ENCODE measurements around the gene SIRPB2. TPM values are rescaled to one million over a fixed set of nuclear protein-coding genes. Genes with fewer than 3 reads are reported as not detected.

The SIRPB2 gene
- total RNA-seq, 1 experiment from 2014 or later = not detected

DNA sequence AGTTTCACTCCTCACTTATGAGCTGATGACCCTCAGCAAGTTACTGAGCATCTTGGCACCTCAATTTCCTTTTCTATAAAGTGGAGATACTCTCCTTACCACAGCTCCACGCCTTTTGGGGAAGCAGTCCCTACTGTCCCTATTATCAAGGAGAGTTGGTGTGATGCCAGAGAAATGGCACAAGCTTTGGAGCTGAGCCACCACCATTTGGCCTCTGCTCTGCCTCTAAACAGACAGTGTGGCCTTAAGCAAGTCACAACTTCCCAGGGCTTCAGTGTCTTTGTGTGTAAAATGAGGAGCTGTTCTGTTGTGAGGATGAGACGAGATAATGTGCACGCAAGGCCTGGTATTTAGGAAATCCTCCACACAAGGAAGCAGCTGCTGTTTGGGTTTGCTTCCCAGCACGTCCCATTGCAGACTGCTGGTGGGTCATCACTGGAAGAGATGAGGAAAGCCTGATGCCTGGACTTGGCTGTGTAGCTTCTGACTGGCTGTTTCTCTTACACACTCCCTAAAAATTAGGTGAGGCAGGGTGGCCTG is 43.1 kb downstream of the SIRPB2 start:
- Histone ChIP-seq H3K4me2 (ENCODE audit: insufficient read depth, insufficient read length, low read length) (no peak overlapping the region), H2BK5ac (ENCODE audit: insufficient read length, low read length) (no peak overlapping the region)
- TF ChIP-seq, protein P1, sequence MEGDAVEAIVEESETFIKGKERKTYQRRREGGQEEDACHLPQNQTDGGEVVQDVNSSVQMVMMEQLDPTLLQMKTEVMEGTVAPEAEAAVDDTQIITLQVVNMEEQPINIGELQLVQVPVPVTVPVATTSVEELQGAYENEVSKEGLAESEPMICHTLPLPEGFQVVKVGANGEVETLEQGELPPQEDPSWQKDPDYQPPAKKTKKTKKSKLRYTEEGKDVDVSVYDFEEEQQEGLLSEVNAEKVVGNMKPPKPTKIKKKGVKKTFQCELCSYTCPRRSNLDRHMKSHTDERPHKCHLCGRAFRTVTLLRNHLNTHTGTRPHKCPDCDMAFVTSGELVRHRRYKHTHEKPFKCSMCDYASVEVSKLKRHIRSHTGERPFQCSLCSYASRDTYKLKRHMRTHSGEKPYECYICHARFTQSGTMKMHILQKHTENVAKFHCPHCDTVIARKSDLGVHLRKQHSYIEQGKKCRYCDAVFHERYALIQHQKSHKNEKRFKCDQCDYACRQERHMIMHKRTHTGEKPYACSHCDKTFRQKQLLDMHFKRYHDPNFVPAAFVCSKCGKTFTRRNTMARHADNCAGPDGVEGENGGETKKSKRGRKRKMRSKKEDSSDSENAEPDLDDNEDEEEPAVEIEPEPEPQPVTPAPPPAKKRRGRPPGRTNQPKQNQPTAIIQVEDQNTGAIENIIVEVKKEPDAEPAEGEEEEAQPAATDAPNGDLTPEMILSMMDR (conservative IDR thresholded peaks at IDR 0.05) = no peak

More for the DNA sequence above, 43.1 kb downstream of the SIRPB2 start:
- H2AK5ac ChIP-seq (ENCODE audit: insufficient read length, low read length) = no peak overlapping the region
- no peak overlapping the region for H2BK15ac ChIP-seq (ENCODE audit: low read depth, low read length)
- Mint-ChIP-seq H3K27ac (no peak overlapping the region), H3K36me3 (ENCODE audit: insufficient read depth in 1 of 3, low read depth in 3 of 3) (peaks cover 56 to 87% (median 84%) of the 10 kb centered on the region in 3 experiments; a peak in 6 of 7 replicates), H3K9me3 (no peaks in the 10 kb centered on the region; a peak in 1 of 5 replicates), H3K4me3 (no peak overlapping the region), H3K4me1 (no peaks in the 10 kb centered on the region), H3K27me3 (ENCODE audit: low read depth) (no peaks in the 10 kb centered on the region)
- H3K23ac ChIP-seq (ENCODE audit: insufficient read length, low read depth, low read length) = no peak overlapping the region
- no peak overlapping the region for H3K9ac ChIP-seq (ENCODE audit: extremely low read depth, insufficient read length, low read length)
- no peak overlapping the region for H4K8ac ChIP-seq (replicated peaks; ENCODE audit: insufficient read length, low read depth, low read length)
- H2BK120ac ChIP-seq (ENCODE audit: low read depth, low read length, poor library complexity, severe bottlenecking) = no peak overlapping the region
- H3K9me3 ChIP-seq (ENCODE audit: control insufficient read depth, low read depth, low read length) = peaks cover 28% of the 10 kb centered on the region
- H4K91ac ChIP-seq (ENCODE audit: insufficient read length, low read depth, low read length) = no peak overlapping the region
- WGBS (ENCODE audit: extremely low coverage, insufficient read length, low lambda C conversion rate) = no CpG with 5 or more reads among the region's 4 CpGs
- H2AFZ ChIP-seq (ENCODE audit: low read length) = no peak overlapping the region
- no peaks in the 10 kb centered on the region for H3K79me2 ChIP-seq (ENCODE audit: insufficient read depth, low read length)
- no peak overlapping the region for H4K5ac ChIP-seq (ENCODE audit: insufficient read length, low read depth, low read length)
- H3K4me1 ChIP-seq (ENCODE audit: insufficient read depth, low read length) = no peaks in the 10 kb centered on the region
- no peak overlapping the region for H3T11ph ChIP-seq (ENCODE audit: low read length)
- no peak overlapping the region for H3K4ac ChIP-seq (ENCODE audit: low read depth, low read length)
- no peak overlapping the region for H3K18ac ChIP-seq (ENCODE audit: insufficient read length, low read depth, low read length)
- H2BK12ac ChIP-seq (ENCODE audit: insufficient read length, low read depth, low read length) = no peak overlapping the region
- H3K79me1 ChIP-seq (ENCODE audit: insufficient read depth, low read depth, low read length, poor library complexity, severe bottlenecking) = no peaks in the 10 kb centered on the region
- H3K56ac ChIP-seq (ENCODE audit: insufficient read length, low read depth, low read length) = no peak overlapping the region
- DNase-seq = no peak
- no peak overlapping the region for H3K27ac ChIP-seq (ENCODE audit: insufficient read length, low read depth, low read length)
- H2BK20ac ChIP-seq (ENCODE audit: low read depth, low read length, poor library complexity, severe bottlenecking) = no peak overlapping the region
- no peaks in the 10 kb centered on the region for H4K20me1 ChIP-seq (ENCODE audit: control insufficient read depth, insufficient read depth, insufficient read length)
- no peaks in the 10 kb centered on the region for H3K27me3 ChIP-seq (ENCODE audit: insufficient read depth, low read length)
- no peaks in the 10 kb centered on the region for H3K23me2 ChIP-seq (ENCODE audit: insufficient read length, low read depth, low read length, poor library complexity, severe bottlenecking)
- no peak overlapping the region for H3K14ac ChIP-seq (ENCODE audit: insufficient read depth, low read length)
